ENCODE data around the gene CTBP2.

DNA sequence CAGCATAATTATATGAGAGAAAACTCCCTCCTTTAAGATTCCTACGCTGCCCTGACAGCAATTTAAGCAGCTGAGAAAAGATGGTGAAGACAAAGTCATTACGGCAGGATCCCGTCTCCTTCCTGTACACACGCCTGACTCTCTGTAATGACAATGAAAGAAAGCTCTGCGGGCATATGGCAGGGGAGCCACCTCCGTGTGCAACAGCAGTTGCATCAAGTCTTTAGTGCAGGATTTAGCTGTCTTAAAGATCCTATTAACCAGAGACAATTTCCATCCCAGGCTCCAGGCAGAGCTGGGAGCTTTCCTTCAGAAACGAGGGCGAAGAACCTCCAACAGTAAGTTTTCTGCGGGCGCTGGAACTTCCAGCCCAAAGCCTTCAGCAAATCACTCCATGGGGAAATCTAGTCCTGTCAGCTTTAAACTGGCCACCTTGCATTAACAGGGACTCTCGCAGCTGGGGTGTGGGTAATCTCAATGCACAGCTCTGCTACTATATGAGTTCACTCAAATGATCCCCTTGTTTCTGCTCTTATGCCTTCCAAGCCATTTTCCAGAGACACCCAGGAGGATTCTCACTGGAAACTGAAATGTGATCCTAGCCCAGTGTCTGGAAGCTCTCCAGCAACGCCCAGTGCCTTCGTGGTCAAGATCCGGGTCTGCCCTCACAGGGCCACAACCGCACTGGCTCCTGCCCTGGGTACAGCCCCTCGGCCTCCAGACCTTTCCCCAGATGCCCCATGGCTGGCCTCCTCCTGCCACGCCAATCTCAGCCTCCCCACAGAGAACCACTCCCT lies 74.9 kb downstream of the CTBP2 start:
- TF ChIP-seq CTCF (IDR thresholded peaks at IDR 0.05; ENCODE audit: low read depth, low read length, poor library complexity, severe bottlenecking) (no peak), EZH2phosphoT487 (IDR thresholded peaks at IDR 0.05; ENCODE audit: borderline replicate concordance, low read length) (no peak)
